HEK293T (cell line): ENCODE results near the gene AKAIN1.

Experiments used
- ARNT ChIP-seq: fragments of 450-650 bp; IDR thresholded peaks from 2 replicates; pipeline ENCODE4 v1.6.1; 2017; ENCODE audit warnings: mild to moderate bottlenecking
- BHLHE40 ChIP-seq: fragments of 450-650 bp; IDR thresholded peaks from 2 replicates; pipeline ENCODE4 v1.6.1; 2016; ENCODE audit warnings: mild to moderate bottlenecking, moderate library complexity, borderline replicate concordance
- FOXA1 ChIP-seq: fragments of 450-650 bp; IDR thresholded peaks from 2 replicates; pipeline ENCODE4 v1.6.1; 2016; ENCODE audit warnings: mild to moderate bottlenecking
- FOXK2 ChIP-seq: fragments of 450-650 bp; IDR thresholded peaks from 2 replicates; pipeline ENCODE4 v1.6.1; 2016; ENCODE audit warnings: mild to moderate bottlenecking
- FOXM1 ChIP-seq: fragments of 450-650 bp; IDR thresholded peaks from 2 replicates; pipeline ENCODE4 v1.6.1; 2017; ENCODE audit warnings: mild to moderate bottlenecking, borderline replicate concordance
- HDGF ChIP-seq: fragments of 450-650 bp; IDR thresholded peaks from 2 replicates; pipeline ENCODE4 v1.6.1; 2017; ENCODE audit warnings: antibody characterized with exemption, borderline replicate concordance
- L3MBTL2 ChIP-seq: fragments of 450-650 bp; conservative IDR thresholded peaks from 2 replicates; pipeline ENCODE4 v1.6.1; 2016; ENCODE audit warnings: mild to moderate bottlenecking
- LEF1 ChIP-seq: fragments of 450-650 bp; IDR thresholded peaks from 2 replicates; pipeline ENCODE4 v1.6.1; 2017; ENCODE audit warnings: mild to moderate bottlenecking, borderline replicate concordance
- NFRKB ChIP-seq: fragments of 450-650 bp; IDR thresholded peaks from 2 replicates; pipeline ENCODE4 v1.6.1; 2016; ENCODE audit warnings: mild to moderate bottlenecking, moderate library complexity
- SP1 ChIP-seq: fragments of 450-650 bp; IDR thresholded peaks from 2 replicates; pipeline ENCODE4 v1.6.1; 2017
- TARDBP ChIP-seq: fragments of 450-650 bp; IDR thresholded peaks from 2 replicates; pipeline ENCODE4 v1.6.1; 2016

DNA sequence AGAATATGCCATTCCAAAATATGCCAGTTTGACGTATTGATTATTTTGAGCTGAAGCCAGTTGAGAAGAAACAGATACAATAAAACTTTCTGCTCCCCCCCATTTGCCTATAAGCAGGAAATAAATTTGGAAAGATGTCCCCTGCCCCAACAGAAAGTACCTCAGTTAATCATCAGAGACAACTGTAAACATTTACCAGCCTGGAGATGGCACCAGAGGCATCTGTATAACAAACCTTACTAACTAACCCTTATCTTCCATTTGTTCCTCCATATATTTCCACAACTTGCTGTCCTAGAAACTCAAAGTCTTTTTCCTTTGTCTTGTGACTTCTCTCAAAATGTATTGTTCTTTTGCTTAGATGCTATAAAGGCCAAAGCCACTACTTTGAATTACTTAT, 93.8 kb downstream of the AKAIN1 start:
- TF ChIP-seq FOXA1 = no peak
- no peak for TF ChIP-seq FOXM1
- no peak for TF ChIP-seq FOXK2
- TF ChIP-seq ARNT = no peak
- no peak for TF ChIP-seq HDGF
- no peak for TF ChIP-seq SP1
- no peak for TF ChIP-seq LEF1
- TF ChIP-seq NFRKB = no peak
- no peak for TF ChIP-seq BHLHE40
- no peak for TF ChIP-seq TARDBP
- no peak for TF ChIP-seq L3MBTL2
